GM18505 (cell line): Measurements from ENCODE around the gene STRC.
"Not testable (repeated sequence)": the region's sequence is repeated elsewhere in the genome, so short reads cannot be mapped to it uniquely, and the experiment has no call there.

Experiments used
- ATAC-seq: cut with Tn5 transposase; IDR thresholded peaks from one replicate; pipeline ENCODE4 v1.9.1; 2021; ENCODE audit not compliant: unreplicated experiment
- POLR2A ChIP-seq: IDR thresholded peaks from 4 replicates; pipeline ENCODE4 v1.6.1; 2011; ENCODE audit warnings: borderline replicate concordance; ENCODE audit not compliant: insufficient read depth, insufficient read length; ENCODE audit errors: extremely low read depth

STRC gene

GRCh38 chr15:43574607-43575006 lies 44.0 kb downstream of the STRC start:
- ATAC-seq = not testable (repeated sequence)

GRCh38 chr15:43566615-43567014 lies 52.0 kb downstream of the STRC start:
- not testable (repeated sequence) for ATAC-seq

GRCh38 chr15:43563793-43564192 lies 54.8 kb downstream of the STRC start:
- not testable (repeated sequence) for ATAC-seq

- ATAC-seq = not testable (repeated sequence)
These were observed 55.8 kb downstream of the STRC start for GRCh38 chr15:43562753-43563152.

GRCh38 chr15:43552986-43553385 lies 65.6 kb downstream of the STRC start:
- no peak for ATAC-seq
- TF ChIP-seq POLR2A = no peak

GRCh38 chr15:43552256-43552655 lies 66.3 kb downstream of the STRC start:
- no peak for TF ChIP-seq POLR2A
- ATAC-seq = no peak

- no peak for ATAC-seq
- TF ChIP-seq POLR2A = no peak
These were observed 67.9 kb downstream of the STRC start for GRCh38 chr15:43550527-43551363.
